ENCODE data around the gene CD200R1.

CD200R1 gene

DNA sequence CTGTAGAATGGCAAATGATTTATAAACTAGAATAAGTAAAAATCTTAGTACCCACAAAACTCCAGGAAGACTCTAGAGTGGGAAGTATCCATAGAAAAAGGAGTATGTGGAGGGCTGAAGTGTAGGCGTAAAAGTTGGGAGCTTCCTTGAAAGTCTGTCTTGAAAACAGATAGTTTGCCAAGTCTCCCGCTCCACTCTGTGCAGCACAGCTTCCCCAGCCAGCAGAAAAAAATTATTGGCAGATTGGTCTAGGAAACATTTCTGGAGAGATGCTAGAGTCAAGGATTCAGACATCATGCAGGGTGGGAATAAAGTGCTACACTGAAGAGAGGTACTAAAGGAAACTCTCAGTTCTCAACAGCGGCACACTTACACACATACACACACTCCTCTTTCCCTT, 74.8 kb downstream of the CD200R1 start:
- no peak for DNase-seq (ENCODE audit: low read depth)
- H3K4me3 ChIP-seq (ENCODE audit: low read depth, low read length): no peak overlapping the region

DNA sequence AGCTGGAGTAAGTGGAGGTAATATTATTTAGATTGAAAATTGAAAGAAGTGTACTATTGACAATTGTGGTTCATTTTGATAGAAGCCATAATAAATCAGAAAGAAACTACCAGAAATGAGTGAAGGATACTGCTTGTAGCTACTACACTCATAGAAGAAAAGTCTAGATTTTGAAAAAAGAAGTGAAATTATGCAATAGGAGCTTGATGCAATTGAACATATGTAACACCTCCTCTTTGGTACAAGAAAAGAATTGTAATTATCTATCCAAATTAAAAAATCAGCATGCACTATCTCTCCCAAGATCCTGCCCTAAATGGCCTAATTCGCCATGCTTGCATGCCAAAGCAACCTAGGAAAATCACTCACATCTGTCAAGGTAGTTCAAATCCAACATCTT, 77.1 kb downstream of the CD200R1 start:
- no peak for DNase-seq (ENCODE audit: low read depth)
- H3K4me3 ChIP-seq (ENCODE audit: low read depth, low read length): no peak overlapping the region
- TF ChIP-seq, protein P1, sequence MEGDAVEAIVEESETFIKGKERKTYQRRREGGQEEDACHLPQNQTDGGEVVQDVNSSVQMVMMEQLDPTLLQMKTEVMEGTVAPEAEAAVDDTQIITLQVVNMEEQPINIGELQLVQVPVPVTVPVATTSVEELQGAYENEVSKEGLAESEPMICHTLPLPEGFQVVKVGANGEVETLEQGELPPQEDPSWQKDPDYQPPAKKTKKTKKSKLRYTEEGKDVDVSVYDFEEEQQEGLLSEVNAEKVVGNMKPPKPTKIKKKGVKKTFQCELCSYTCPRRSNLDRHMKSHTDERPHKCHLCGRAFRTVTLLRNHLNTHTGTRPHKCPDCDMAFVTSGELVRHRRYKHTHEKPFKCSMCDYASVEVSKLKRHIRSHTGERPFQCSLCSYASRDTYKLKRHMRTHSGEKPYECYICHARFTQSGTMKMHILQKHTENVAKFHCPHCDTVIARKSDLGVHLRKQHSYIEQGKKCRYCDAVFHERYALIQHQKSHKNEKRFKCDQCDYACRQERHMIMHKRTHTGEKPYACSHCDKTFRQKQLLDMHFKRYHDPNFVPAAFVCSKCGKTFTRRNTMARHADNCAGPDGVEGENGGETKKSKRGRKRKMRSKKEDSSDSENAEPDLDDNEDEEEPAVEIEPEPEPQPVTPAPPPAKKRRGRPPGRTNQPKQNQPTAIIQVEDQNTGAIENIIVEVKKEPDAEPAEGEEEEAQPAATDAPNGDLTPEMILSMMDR (conservative IDR thresholded peaks at IDR 0.05; ENCODE audit: low read depth, low read length): no peak

More for the DNA sequence above, 74.8 kb downstream of the CD200R1 start:
- TF ChIP-seq, protein P1 (conservative IDR thresholded peaks at IDR 0.05; ENCODE audit: low read depth, low read length): no peak

DNA sequence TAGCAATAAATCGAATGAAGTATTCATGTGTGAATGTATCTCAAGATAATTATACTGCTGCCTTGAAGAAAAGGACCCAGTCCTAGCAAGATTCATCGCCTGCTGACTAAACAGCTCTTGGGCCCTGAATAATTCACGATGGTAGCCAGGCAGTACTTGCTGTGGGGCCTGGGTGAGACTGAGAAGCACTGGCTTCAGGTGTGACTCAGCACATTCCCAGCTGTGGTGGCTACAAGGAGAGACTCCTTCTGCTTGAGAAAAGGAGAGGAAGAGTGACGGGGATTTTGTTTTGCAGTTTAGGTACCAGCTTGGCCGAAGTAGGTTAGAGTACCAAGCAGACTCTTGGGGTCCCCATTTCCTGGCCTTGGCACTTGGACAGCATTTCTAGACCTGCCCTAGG, 80.6 kb downstream of the CD200R1 start:
- TF ChIP-seq, protein P1 (conservative IDR thresholded peaks at IDR 0.05; ENCODE audit: low read depth, low read length): no peak
- peak; percentile 23 for DNase-seq (ENCODE audit: low read depth)
- H3K4me3 ChIP-seq (ENCODE audit: low read depth, low read length): no peak overlapping the region

GRCh38 chr3:112889357-112889756, 85.5 kb downstream of the CD200R1 start:
- DNase-seq (ENCODE audit: low read depth): peak; percentile 24
- TF ChIP-seq, protein P1 (conservative IDR thresholded peaks at IDR 0.05; ENCODE audit: low read depth, low read length): no peak
- H3K4me3 ChIP-seq (ENCODE audit: low read depth, low read length): no peak overlapping the region

DNA sequence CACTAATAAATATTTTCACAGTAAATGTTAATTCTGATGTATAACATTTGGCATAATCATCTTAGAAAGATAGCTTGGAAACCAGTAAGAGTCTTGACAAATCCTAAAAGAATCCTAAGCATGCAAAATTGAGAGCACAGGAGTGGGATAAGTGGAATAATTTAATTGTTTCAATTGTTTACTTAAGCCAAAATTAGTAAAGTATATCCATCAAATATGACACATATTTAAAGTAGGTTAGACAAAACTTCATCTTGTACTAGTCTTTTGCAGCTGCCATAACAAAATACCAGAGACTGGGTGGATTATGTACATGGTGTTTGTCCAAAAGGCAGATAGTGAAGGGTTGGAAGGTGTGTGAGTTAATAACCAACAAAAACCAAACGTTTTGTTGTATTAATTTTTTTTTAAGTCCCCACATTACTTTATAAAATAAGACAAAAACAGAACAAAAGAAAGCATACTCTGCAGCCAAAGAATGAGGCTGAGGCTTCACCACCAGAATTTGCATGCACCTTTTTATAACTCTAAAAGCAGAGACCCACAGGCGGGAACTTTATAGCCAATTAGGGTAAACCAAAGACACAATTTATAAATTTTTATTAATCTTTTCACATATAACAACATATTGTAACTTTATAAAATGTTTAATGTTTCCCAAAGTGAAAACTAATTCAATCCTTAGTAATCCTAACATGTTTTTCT, 86.4 kb downstream of the CD200R1 start:
- DNase-seq (ENCODE audit: low read depth): no peak
- H3K4me3 ChIP-seq (ENCODE audit: low read depth, low read length): no peak overlapping the region
- TF ChIP-seq, protein P1 (conservative IDR thresholded peaks at IDR 0.05; ENCODE audit: low read depth, low read length): no peak

GRCh38 chr3:112884678-112885290, 90.1 kb downstream of the CD200R1 start:
- no peak overlapping the region for H3K4me3 ChIP-seq (ENCODE audit: low read depth, low read length)
- TF ChIP-seq, protein P1 (conservative IDR thresholded peaks at IDR 0.05; ENCODE audit: low read depth, low read length): no peak
- DNase-seq (ENCODE audit: low read depth): no peak

GRCh38 chr3:112881891-112882290, 93.0 kb downstream of the CD200R1 start:
- TF ChIP-seq, protein P1 (conservative IDR thresholded peaks at IDR 0.05; ENCODE audit: low read depth, low read length): no peak
- no peak overlapping the region for H3K4me3 ChIP-seq (ENCODE audit: low read depth, low read length)
- no peak for DNase-seq (ENCODE audit: low read depth)
